ENCODE measurements around the gene ITGB4. TPM values are rescaled to one million over a fixed set of nuclear protein-coding genes. Genes with fewer than 3 reads are reported as not detected.
A peak's percentile ranks its signal among the peaks of the same experiment; 100 is the strongest.

Gene ITGB4
- polyA plus RNA-seq, 3 donors = 0.09 to 0.82 TPM; not detected in 1

GRCh38 chr17:75679706-75680211 is 41.5 kb upstream of the ITGB4 start:
- Mint-ChIP-seq H3K36me3 (peaks cover 43 to 65% of the 10 kb centered on the region in 2 donors), H3K27me3 (ENCODE audit: low read depth in 3 of 3) (no peaks in the 10 kb centered on the region), H3K4me1 (peaks cover 10% of the 10 kb centered on the region), H3K27ac (peak overlapping the region in 2 of 7 donors; percentile 4 to 70), H3K9me3 (no peaks in the 10 kb centered on the region), H3K4me3 (no peak overlapping the region)
- H3K9me3 ChIP-seq (replicated peaks in 1 of 2; ENCODE audit: control insufficient read depth in 1 of 2, insufficient read depth in 1 of 2, low read length in 2 of 2) = no peaks in the 10 kb centered on the region
- no peak overlapping the region for H3K27ac ChIP-seq (ENCODE audit: low read depth in 1 of 2, low read length in 2 of 2)
- H3K4me1 ChIP-seq (ENCODE audit: control insufficient read depth in 1 of 2, insufficient read depth in 2 of 2, low read length in 2 of 2) = peaks cover 4 to 6% of the 10 kb centered on the region in 2 donors
- DNase-seq = no peak
- H3K4me3 ChIP-seq (replicated peaks in 1 of 3; ENCODE audit: low read depth in 2 of 3, low read length in 3 of 3) = no peak overlapping the region
- H3K27me3 ChIP-seq (ENCODE audit: control insufficient read depth in 2 of 2, insufficient read depth in 2 of 2, low read length in 2 of 2) = no peaks in the 10 kb centered on the region
- peaks cover 85% of the 10 kb centered on the region for H3K79me2 ChIP-seq (ENCODE audit: insufficient read depth, low read length)
- H3K9ac ChIP-seq (ENCODE audit: insufficient read depth, low read length, poor library complexity, severe bottlenecking) = no peak overlapping the region
- no peak overlapping the region for H3K4me2 ChIP-seq (replicated peaks; ENCODE audit: extremely low read depth, low read length, poor library complexity, severe bottlenecking)
- 92% methylated on average over 7 of the region's 11 CpGs for WGBS (ENCODE audit: insufficient coverage)
- intact Hi-C loops (cut with micrococcal nuclease) = no loop called here
- H3K36me3 ChIP-seq (replicated peaks in 1 of 2; ENCODE audit: control insufficient read depth in 1 of 2, insufficient read depth in 2 of 2, low read length in 2 of 2) = peaks cover 35 to 63% of the 10 kb centered on the region in 2 donors
- no peak for TF ChIP-seq CTCF (IDR thresholded peaks at IDR 0.05)
- H4K20me1 ChIP-seq (ENCODE audit: insufficient read depth, low read length) = peaks cover 27% of the 10 kb centered on the region
- no peak overlapping the region for H2AFZ ChIP-seq (ENCODE audit: insufficient read depth, low read depth, low read length, poor library complexity, severe bottlenecking)

- Histone ChIP-seq H3K9me3 (replicated peaks in 1 of 2; ENCODE audit: control insufficient read depth in 1 of 2, insufficient read depth in 1 of 2, low read length in 2 of 2) (no peaks in the 10 kb centered on the region), H4K20me1 (ENCODE audit: insufficient read depth, low read length) (peaks cover 27% of the 10 kb centered on the region), H2AFZ (ENCODE audit: insufficient read depth, low read depth, low read length, poor library complexity, severe bottlenecking) (no peak overlapping the region), H3K4me1 (ENCODE audit: control insufficient read depth in 1 of 2, insufficient read depth in 2 of 2, low read length in 2 of 2) (no peaks in the 10 kb centered on the region), H3K27ac (ENCODE audit: low read depth in 1 of 2, low read length in 2 of 2) (no peak overlapping the region), H3K79me2 (ENCODE audit: insufficient read depth, low read length) (peaks cover 88% of the 10 kb centered on the region), H3K4me2 (replicated peaks; ENCODE audit: extremely low read depth, low read length, poor library complexity, severe bottlenecking) (no peak overlapping the region), H3K4me3 (replicated peaks in 1 of 3; ENCODE audit: low read depth in 2 of 3, low read length in 3 of 3) (no peak overlapping the region), H3K27me3 (ENCODE audit: control insufficient read depth in 2 of 2, insufficient read depth in 2 of 2, low read length in 2 of 2) (no peaks in the 10 kb centered on the region), H3K9ac (ENCODE audit: insufficient read depth, low read length, poor library complexity, severe bottlenecking) (no peak overlapping the region), H3K36me3 (replicated peaks in 1 of 2; ENCODE audit: control insufficient read depth in 1 of 2, insufficient read depth in 2 of 2, low read length in 2 of 2) (peaks cover 40 to 68% of the 10 kb centered on the region in 2 donors)
- intact Hi-C loops (cut with micrococcal nuclease) = no loop called here
- no peak for DNase-seq
- 100% methylated on average over 6 of the region's 10 CpGs for WGBS (ENCODE audit: insufficient coverage)
- H3K4me3 Mint-ChIP-seq = no peak overlapping the region
- no peaks in the 10 kb centered on the region for H3K9me3 Mint-ChIP-seq
- peaks cover 13% of the 10 kb centered on the region for H3K4me1 Mint-ChIP-seq
- peaks cover 49 to 72% of the 10 kb centered on the region in 2 donors for H3K36me3 Mint-ChIP-seq
- peak overlapping the region in 1 of 7 donors; percentile 57 for H3K27ac Mint-ChIP-seq
- TF ChIP-seq CTCF (IDR thresholded peaks at IDR 0.05) = no peak
- no peaks in the 10 kb centered on the region for H3K27me3 Mint-ChIP-seq (ENCODE audit: low read depth in 3 of 3)
These were observed 40.8 kb upstream of the ITGB4 start for GRCh38 chr17:75680431-75680830.

All from CD14-positive monocyte (primary cell).